Stimulated activated CD4-positive, alpha-beta T cell treated with anti-CD3 and anti-CD28 coated beads, Interleukin-2, amount 100 ng/mL, for 48 hours (primary cell): ENCODE results near the gene CKAP2L.

Source experiments
- DNase-seq, 2 donors: peaks; one replicate each; pipeline ENCODE4 v3.0.0-alpha.2; 2020

Gene CKAP2L

DNA sequence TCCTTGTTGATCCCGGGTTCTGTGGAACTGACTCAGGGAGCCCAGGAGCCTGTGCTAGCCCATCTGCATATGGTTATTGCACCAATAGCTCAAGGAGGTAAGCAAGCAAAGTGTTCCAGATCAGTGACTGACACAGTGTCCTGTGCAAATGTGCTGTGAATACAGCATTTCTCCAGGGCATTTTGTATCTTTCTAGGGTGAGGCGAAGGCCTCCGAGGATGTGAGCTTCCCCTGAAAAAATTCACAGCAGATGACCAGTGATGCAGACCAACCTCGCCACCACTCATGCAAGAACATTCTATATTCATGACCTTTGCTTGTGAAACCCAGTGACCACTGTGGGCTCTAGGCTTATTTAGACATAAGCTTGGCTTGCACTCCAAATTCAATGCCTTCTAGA, 58.8 kb downstream of the CKAP2L start:
- no peak for DNase-seq

DNA sequence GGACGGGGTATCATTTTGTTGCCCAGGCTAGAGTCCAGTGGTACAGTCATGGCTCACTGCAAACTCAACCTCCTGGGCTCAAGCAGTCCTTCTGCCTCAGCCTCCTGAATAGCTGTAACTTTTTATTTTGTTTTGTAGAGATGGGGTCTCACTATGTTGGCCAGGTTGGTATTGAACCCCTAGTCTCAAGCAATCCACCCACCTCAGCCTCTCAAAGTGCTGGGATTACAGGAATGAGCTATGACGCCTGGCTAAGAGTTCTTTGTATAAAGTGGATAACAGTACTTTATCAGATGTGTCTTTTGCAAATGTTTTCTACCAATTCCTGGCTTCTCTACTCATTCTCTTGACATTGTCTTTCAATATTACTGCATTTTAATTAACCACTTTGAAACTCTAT, 60.7 kb downstream of the CKAP2L start:
- DNase-seq: no peak

DNA sequence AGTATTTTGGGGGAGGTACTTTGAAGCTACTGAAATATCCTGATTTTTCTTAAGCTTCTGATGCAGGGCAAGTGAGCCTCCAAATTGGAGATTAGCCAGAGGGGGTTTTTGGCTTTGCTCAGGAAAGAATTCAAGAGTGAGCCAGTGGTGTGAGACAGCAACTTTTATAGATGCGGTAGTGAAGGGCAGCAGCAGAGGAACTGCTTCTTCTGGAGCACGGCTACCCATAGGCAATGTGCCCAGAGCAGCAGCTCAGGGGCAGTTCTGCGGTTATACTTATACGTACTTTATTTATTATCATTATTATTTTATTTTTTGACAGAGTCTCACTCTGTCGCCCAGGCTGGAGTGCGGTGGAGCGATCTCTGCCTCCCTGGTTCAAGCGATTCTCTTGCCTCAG, 63.4 kb downstream of the CKAP2L start:
- DNase-seq: no peak

DNA sequence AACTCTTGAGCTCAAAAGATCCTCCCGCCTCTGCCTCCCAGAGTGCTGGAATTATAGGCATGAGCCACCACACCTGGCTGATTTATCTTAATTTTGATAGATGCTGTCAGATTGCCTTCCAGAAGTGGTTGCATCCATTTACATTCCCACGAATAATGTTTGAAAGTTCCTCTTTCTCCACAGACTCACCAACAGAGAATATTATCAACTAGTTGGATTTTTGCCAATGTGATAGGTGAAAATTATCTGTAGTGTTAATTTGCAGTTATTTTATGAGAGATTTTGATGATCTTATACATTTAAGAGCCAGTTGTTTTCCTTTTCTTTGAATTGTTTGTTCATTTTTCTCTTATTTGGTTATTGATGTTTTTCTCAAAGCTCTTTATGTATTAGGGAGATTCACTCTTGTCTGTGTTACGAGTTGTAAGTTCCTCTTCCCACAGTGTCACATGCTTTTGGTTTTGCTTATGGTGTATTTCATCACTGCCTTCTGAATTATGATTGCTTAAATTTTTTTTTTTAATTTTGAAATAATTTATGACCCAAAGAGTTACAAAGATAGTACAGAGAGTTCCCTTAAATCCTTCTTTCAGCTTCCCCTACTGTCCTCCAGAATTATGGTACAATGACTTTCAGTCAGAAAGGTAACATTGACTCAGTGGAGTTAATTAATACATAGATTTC, 64.3 kb downstream of the CKAP2L start:
- no peak for DNase-seq

DNA sequence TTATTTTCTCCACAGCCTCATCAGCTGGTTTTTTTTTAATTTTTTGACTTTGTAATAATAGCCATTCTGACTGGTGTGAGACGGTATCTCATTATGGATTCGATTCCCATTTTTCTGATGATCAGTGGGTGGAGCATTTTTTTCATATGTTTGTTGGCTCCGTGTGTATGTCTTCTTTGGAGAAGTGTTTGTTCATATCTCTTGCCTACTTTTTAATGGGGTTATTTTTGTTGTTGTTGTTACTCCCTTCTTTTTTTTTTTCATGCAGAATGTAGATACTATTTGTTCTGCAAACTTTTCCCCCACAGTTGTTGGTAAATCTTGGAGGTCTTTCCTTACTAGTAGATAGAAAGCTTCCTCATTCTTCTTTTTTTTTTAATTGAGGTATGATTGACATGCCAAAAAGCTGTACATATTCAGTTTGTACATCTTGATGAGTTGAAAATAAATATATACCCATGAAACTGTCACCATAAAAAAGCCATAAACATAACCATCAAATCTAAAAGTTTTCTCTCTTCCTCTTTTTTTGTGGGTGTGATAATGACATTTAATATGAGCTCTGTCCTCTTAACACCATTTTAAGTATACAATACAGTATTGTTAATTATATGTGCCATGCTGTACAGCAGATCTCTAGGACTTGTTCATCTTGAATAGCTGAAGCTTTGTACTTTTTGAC, 65.4 kb downstream of the CKAP2L start:
- no peak for DNase-seq

DNA sequence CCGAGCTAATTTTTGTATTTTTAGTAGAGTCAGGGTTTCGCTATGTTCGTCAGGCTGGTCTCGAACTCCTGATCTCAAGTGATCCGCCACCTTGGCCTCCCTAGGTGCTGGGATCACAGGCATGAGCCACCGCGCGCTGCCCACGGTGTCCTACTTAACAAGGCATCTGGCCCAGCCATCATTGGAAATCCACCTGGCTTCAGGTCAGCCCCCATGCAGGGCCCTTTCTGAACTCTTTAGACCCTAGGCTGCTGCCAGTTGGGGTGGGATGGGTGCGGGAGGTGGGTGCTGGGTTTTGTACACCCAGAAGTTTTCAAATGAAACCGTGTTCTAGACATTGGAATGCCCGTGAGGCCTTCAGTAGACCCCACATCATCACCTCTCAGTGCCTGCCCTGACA, 70.2 kb downstream of the CKAP2L start:
- no peak for DNase-seq

DNA sequence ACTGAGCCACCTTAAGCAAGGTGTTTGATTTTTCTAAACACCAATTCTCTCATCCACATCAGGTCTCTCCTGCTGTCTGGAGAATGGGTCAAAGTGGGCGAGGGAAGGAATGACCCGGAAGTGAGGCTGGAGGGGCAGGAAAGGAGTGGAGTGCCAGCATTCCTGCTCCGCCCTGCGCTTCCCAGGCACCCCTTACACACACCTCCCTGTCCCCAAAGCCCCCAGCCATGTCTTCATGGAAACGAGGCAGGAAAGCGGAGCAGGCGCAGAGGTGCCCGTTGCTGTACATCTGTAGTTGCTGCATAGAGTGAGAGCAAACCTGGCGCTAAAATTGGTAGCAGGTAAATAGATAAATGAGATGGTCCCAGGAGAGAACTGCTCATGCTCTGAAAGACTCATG, 70.8 kb downstream of the CKAP2L start:
- DNase-seq: no peak

DNA sequence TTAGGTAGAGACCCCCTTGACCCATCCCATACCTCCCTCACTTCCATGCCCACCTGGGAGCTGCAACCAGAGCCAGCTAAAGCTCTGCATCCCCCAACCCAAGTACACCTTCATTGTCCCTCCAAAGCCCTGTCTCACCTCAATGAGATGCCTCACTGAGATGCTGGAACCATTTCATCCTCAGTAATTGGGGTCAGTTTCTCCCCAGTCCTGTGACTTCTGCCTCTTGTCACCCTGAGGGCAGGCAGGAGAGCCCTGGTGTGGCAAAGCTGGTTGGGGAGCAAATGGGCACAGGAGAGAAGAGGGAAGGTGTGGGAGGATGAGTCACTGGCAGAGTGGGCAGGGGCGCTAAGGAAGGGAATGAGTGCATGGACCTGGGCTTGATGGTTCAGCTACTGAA, 71.5 kb downstream of the CKAP2L start:
- DNase-seq: peak; percentile 33 to 38

DNA sequence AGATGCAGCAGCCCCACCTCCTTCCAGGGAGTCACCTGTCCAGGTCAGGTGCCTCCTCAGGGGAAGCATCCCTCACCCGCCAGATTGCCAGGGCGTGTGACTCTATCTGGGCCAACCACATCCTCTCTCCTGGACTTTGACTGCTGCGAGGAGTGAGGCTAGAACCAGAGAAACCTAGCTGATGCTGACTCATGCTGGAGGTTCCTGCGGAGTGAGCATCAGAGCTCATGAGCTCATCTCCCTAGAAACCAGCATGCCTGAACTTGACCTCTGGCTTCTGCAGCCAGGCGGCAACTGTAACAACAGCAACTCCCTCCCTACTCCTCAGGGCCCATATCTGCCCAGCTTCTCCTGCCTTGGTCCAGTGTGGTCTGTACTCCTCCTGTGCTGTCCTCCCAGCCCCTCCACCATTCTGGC, 71.9 kb downstream of the CKAP2L start:
- peak; percentile 49 to 52 for DNase-seq

DNA sequence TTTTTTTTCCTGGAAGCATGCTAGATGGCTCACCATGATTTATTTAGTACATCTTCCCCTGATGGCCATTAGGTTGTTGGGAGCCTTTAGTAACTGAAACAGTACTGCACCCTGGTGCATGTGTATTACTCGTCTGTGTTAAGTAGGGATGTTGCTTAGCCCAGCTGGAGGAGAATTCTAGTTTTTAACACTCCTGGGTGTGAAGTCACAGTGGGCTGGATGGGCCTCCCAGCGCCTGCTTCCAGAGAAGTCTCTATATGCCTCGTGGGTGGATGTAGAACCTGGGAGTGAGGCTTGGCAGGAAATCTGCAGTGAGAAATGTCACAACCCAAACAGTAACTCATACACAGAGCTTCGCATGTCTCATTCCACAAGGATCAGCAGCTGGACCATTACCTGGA, 72.5 kb downstream of the CKAP2L start:
- no peak for DNase-seq

DNA sequence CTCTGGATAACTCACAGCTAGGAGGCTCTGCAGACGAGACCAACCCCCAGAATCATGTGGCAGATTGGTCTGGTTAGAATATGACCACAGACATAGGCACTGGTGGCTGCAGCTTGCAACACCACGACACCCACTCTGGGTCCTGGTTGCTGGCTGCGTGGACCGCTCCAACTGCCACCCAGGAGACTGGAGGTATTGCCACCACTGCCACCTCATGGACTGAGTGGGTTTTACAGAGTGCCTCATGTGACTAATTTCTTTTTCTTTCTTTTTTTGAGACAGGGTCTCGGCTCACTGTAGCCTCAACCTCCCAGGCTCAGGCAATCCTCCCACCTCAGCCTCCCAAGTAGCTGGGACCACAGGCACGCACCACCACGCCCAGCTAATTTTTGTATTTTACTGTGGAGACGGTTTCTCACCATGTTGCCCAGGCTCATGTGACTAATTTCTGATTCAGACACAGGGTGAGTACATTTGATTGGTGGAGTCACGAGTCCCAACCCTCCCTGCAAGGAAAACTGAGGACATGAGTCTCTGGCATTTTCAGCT, 73.5 kb downstream of the CKAP2L start:
- DNase-seq: peak; percentile 45 to 47

DNA sequence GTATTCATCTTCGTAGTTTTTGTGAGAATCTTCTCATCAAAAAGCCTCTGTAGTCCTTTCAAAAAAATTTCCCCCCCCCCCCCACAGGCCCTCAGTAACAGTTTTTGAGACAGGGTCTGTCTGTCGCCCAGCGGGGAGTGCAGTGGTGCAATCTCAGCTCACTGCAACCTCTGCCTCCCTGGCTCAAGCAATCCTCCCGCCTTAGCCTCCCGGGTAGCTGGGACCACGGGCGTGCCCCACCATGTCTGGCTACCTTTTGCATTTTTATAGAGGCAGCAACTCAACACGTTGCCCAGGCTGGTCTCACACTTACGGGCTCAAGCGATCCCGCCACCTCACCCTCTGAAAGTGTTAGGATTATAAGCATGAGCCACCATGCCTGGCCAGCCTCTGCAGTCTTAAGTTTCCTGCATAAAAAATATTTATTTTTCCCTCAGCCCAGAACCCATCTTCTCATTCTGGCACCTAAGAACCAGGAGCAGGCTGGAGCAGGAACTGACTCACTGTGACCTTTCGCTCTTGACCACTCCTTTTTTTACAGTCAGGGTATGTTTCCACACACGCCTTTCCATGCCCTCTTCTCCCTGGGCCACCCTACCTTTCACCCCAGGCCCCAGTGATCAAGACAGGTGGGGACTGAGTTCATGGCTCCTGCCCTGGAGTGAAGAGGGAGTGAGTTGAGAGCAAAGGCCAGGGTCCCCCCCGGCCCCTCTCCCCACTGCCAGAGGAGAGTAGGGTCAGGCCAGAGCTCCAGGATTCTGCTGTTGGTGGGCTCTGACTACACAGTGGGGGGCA, 76.1 kb downstream of the CKAP2L start:
- no peak for DNase-seq

DNA sequence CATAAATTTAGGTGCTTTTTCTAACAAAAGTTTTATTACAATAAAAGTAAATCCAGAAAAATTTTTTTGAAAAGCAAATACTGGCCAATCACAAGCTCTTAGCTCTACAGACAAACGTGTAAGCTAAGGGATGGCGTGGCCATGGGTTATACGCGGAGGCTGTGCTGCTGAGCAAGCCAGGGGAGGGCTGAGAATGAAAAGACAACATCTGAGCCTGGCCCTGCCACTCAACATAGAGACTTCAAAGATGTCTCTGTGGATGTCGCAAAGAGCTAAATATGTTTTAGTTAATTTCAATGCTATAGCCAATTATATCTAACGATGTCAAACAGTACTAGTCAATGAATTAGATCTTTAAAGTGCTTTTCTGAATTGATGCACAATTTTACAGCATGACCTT, 76.9 kb downstream of the CKAP2L start:
- no peak for DNase-seq
